ENCODE results near the gene ARFRP1. TPM values are rescaled to one million over a fixed set of nuclear protein-coding genes. Genes with fewer than 3 reads are reported as not detected.

Gene ARFRP1
- total RNA-seq, 1 donor from 2014 or later = 45.3 TPM

- no peak overlapping the region for H3K4me3 Mint-ChIP-seq
- no peaks in the 10 kb centered on the region for H3K4me1 Mint-ChIP-seq
- H3K27ac Mint-ChIP-seq = peak overlapping the region; percentile 16
- peaks cover 7% of the 10 kb centered on the region for H3K36me3 Mint-ChIP-seq
- no peak for DNase-seq (ENCODE audit: low spot score in 2 of 2, unreplicated experiment in 2 of 2)
- TF ChIP-seq CTCF (IDR thresholded peaks at IDR 0.05; ENCODE audit: unreplicated experiment) = no peak
- H3K9me3 Mint-ChIP-seq = no peaks in the 10 kb centered on the region
- no peaks in the 10 kb centered on the region for H3K27me3 Mint-ChIP-seq (ENCODE audit: low read depth)
Observed at GRCh38 chr20:63693733-63694583, 13.8 kb downstream of the ARFRP1 start.

- Mint-ChIP-seq H3K4me3 (no peak overlapping the region), H3K9me3 (no peaks in the 10 kb centered on the region), H3K36me3 (peaks cover 7% of the 10 kb centered on the region), H3K27ac (no peak overlapping the region), H3K27me3 (ENCODE audit: low read depth) (no peaks in the 10 kb centered on the region), H3K4me1 (no peaks in the 10 kb centered on the region)
- no peak for DNase-seq (ENCODE audit: low spot score in 2 of 2, unreplicated experiment in 2 of 2)
- no peak for TF ChIP-seq CTCF (IDR thresholded peaks at IDR 0.05; ENCODE audit: unreplicated experiment)
Observed at GRCh38 chr20:63693083-63693732, 14.6 kb downstream of the ARFRP1 start.

GRCh38 chr20:63692436-63693082 lies 15.2 kb downstream of the ARFRP1 start:
- H3K4me3 Mint-ChIP-seq = no peak overlapping the region
- no peaks in the 10 kb centered on the region for H3K9me3 Mint-ChIP-seq
- peak overlapping the region; percentile 50 for H3K27ac Mint-ChIP-seq
- H3K4me1 Mint-ChIP-seq = no peaks in the 10 kb centered on the region
- H3K27me3 Mint-ChIP-seq (ENCODE audit: low read depth) = no peaks in the 10 kb centered on the region
- H3K36me3 Mint-ChIP-seq = peaks cover 7% of the 10 kb centered on the region
- DNase-seq (ENCODE audit: low spot score in 2 of 2, unreplicated experiment in 2 of 2) = no peak
- TF ChIP-seq CTCF (IDR thresholded peaks at IDR 0.05; ENCODE audit: unreplicated experiment) = no peak

- Mint-ChIP-seq H3K36me3 (peaks cover 7% of the 10 kb centered on the region), H3K4me1 (no peaks in the 10 kb centered on the region), H3K4me3 (no peak overlapping the region), H3K9me3 (no peaks in the 10 kb centered on the region), H3K27me3 (ENCODE audit: low read depth) (no peaks in the 10 kb centered on the region), H3K27ac (no peak overlapping the region)
- no peak for TF ChIP-seq CTCF (IDR thresholded peaks at IDR 0.05; ENCODE audit: unreplicated experiment)
- no peak for DNase-seq (ENCODE audit: low spot score in 2 of 2, unreplicated experiment in 2 of 2)
Observed at GRCh38 chr20:63691711-63692435, 15.9 kb downstream of the ARFRP1 start.

- TF ChIP-seq CTCF (IDR thresholded peaks at IDR 0.05; ENCODE audit: unreplicated experiment) = no peak
- Mint-ChIP-seq H3K27ac (no peak overlapping the region), H3K4me3 (no peak overlapping the region), H3K36me3 (peaks cover 7% of the 10 kb centered on the region), H3K4me1 (no peaks in the 10 kb centered on the region), H3K9me3 (no peaks in the 10 kb centered on the region), H3K27me3 (ENCODE audit: low read depth) (no peaks in the 10 kb centered on the region)
- DNase-seq (ENCODE audit: low spot score in 2 of 2, unreplicated experiment in 2 of 2) = no peak
Observed at GRCh38 chr20:63690898-63691710, 16.7 kb downstream of the ARFRP1 start.

Data from mesothelial cell of epicardium (in vitro differentiated cells).